ENCODE data around the gene OR5J2.
"Not testable (repeated sequence)": the region's sequence is repeated elsewhere in the genome, so short reads cannot be mapped to it uniquely, and the experiment has no call there.

The OR5J2 gene

DNA sequence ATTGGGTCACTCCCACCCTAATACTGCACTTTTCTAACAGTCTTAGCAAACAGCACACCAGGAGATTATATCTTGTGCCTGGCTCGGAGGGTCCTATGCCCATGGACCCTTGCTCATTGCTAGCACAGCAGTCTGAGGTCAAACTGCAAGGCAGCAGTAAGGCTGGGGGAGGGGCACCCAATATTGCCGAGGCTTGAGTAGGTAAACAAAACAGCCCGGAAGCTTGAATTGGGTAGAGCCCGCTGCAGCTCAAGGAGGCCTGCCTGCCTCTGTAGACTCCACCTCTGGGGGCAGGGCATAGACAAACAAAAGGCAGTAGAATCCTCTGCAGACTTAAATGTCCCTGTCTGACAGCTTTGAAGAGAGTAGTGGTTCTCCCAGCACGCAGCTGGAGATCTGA, 43.3 kb downstream of the OR5J2 start:
- not testable (repeated sequence) for H3K4me3 ChIP-seq (ENCODE audit: low read length); H2AFZ ChIP-seq (ENCODE audit: low read depth, low read length); H3K4me1 ChIP-seq (ENCODE audit: insufficient read depth, low read length); H3K27me3 ChIP-seq (ENCODE audit: insufficient read depth, low read length); H3K36me3 ChIP-seq (ENCODE audit: insufficient read depth, low read length); H3K9me3 ChIP-seq (ENCODE audit: low read length)
